ENCODE results near the gene NKD2.
"Not testable (repeated sequence)": the region's sequence is repeated elsewhere in the genome, so short reads cannot be mapped to it uniquely, and the experiment has no call there.

NKD2 gene

GRCh38 chr5:979100-979817, 29.3 kb upstream of the NKD2 start:
- no peak for DNase-seq

- DNase-seq: no peak
Measured at GRCh38 chr5:980001-980588, 28.5 kb upstream of the NKD2 start.

- no peak for DNase-seq
Measured at GRCh38 chr5:980966-981365, 27.6 kb upstream of the NKD2 start.

GRCh38 chr5:981456-981855, 27.1 kb upstream of the NKD2 start:
- no peak for DNase-seq

- no peak for DNase-seq
Measured at GRCh38 chr5:982377-983237, 26.0 kb upstream of the NKD2 start.

- DNase-seq: no peak
Measured at GRCh38 chr5:983238-983524, 25.4 kb upstream of the NKD2 start.

GRCh38 chr5:983568-983967, 25.0 kb upstream of the NKD2 start:
- no peak for DNase-seq

- no peak for DNase-seq
Measured at GRCh38 chr5:984774-985173, 23.8 kb upstream of the NKD2 start.

GRCh38 chr5:987761-988160, 20.8 kb upstream of the NKD2 start:
- DNase-seq: no peak

- no peak for DNase-seq
Measured at GRCh38 chr5:988322-988721, 20.3 kb upstream of the NKD2 start.

- no peak for DNase-seq
Measured at GRCh38 chr5:989961-990530, 18.6 kb upstream of the NKD2 start.

- DNase-seq: no peak
Measured at GRCh38 chr5:991472-992267, 16.9 kb upstream of the NKD2 start.

GRCh38 chr5:994272-994607, 14.4 kb upstream of the NKD2 start:
- no peak for DNase-seq

GRCh38 chr5:994821-995220, 13.8 kb upstream of the NKD2 start:
- no peak for DNase-seq

GRCh38 chr5:995318-995717, 13.3 kb upstream of the NKD2 start:
- DNase-seq: no peak

GRCh38 chr5:997001-997474, 11.6 kb upstream of the NKD2 start:
- no peak for DNase-seq

GRCh38 chr5:997711-998110, 10.9 kb upstream of the NKD2 start:
- no peak for DNase-seq

- DNase-seq: no peak
Measured at GRCh38 chr5:998246-999031, 10.2 kb upstream of the NKD2 start.

GRCh38 chr5:999032-999501, 9.5 kb upstream of the NKD2 start:
- no peak for DNase-seq

GRCh38 chr5:999724-1000123, 8.9 kb upstream of the NKD2 start:
- no peak for DNase-seq

- DNase-seq: no peak
Measured at GRCh38 chr5:1000329-1000728, 8.3 kb upstream of the NKD2 start.

GRCh38 chr5:1000831-1001230, 7.8 kb upstream of the NKD2 start:
- DNase-seq: not testable (repeated sequence)
